ENCODE data around the gene FMO4.
"Not testable (repeated sequence)": the region's sequence is repeated elsewhere in the genome, so short reads cannot be mapped to it uniquely, and the experiment has no call there.

FMO4 gene

GRCh38 chr1:171339345-171339744 is 25.4 kb downstream of the FMO4 start:
- DNase-seq = not testable (repeated sequence)

- no peak for DNase-seq
Observed at GRCh38 chr1:171343727-171344472, 29.9 kb downstream of the FMO4 start.

GRCh38 chr1:171344473-171344820 is 30.5 kb downstream of the FMO4 start:
- no peak for DNase-seq

- DNase-seq = no peak
Observed at GRCh38 chr1:171345536-171345935, 31.6 kb downstream of the FMO4 start.

- DNase-seq = no peak
Observed at GRCh38 chr1:171346881-171347280, 32.9 kb downstream of the FMO4 start.

- DNase-seq = no peak
Observed at GRCh38 chr1:171350594-171350993, 36.6 kb downstream of the FMO4 start.

- no peak for DNase-seq
Observed at GRCh38 chr1:171351961-171352360, 38.0 kb downstream of the FMO4 start.

GRCh38 chr1:171352554-171352953 is 38.6 kb downstream of the FMO4 start:
- DNase-seq = no peak

GRCh38 chr1:171355727-171356126 is 41.7 kb downstream of the FMO4 start:
- DNase-seq = no peak

GRCh38 chr1:171357179-171357578 is 43.2 kb downstream of the FMO4 start:
- DNase-seq = no peak

- DNase-seq = not testable (repeated sequence)
Observed at GRCh38 chr1:171359355-171359648, 45.3 kb downstream of the FMO4 start.

- DNase-seq = not testable (repeated sequence)
Observed at GRCh38 chr1:171359731-171360527, 45.9 kb downstream of the FMO4 start.

- no peak for DNase-seq
Observed at GRCh38 chr1:171366085-171366484, 52.1 kb downstream of the FMO4 start.

GRCh38 chr1:171366816-171367215 is 52.8 kb downstream of the FMO4 start:
- DNase-seq = no peak

- no peak for DNase-seq
Observed at GRCh38 chr1:171367436-171367835, 53.5 kb downstream of the FMO4 start.

- DNase-seq = no peak
Observed at GRCh38 chr1:171372418-171373084, 58.6 kb downstream of the FMO4 start.

GRCh38 chr1:171373357-171374122 is 59.6 kb downstream of the FMO4 start:
- not testable (repeated sequence) for DNase-seq

GRCh38 chr1:171379846-171380245 is 65.9 kb downstream of the FMO4 start:
- DNase-seq = no peak

GRCh38 chr1:171381866-171382210 is 67.9 kb downstream of the FMO4 start:
- no peak for DNase-seq

- DNase-seq = no peak
Observed at GRCh38 chr1:171384496-171384895, 70.5 kb downstream of the FMO4 start.

GRCh38 chr1:171389171-171389570 is 75.2 kb downstream of the FMO4 start:
- DNase-seq = no peak

- not testable (repeated sequence) for DNase-seq
Observed at GRCh38 chr1:171390740-171391139, 76.8 kb downstream of the FMO4 start.
